Osteoblast (primary cell): ENCODE data around the gene ANKRD18A. TPM values are rescaled to one million over a fixed set of nuclear protein-coding genes. Genes with fewer than 3 reads are reported as not detected.
A peak's percentile ranks its signal among the peaks of the same experiment; 100 is the strongest.

ENCODE experiments used
- DNase-seq: peaks from one replicate; pipeline ENCODE4 v3.0.0; 2011; ENCODE audit warnings: low spot score, mixed read lengths; ENCODE audit not compliant: insufficient read length; ENCODE audit errors: missing footprints
- H2AFZ ChIP-seq: 2 replicates; pipeline ENCODE4 v1.6.0; 2011; ENCODE audit warnings: mild to moderate bottlenecking, low read length
- H3K27ac ChIP-seq: 2 replicates; pipeline ENCODE4 v1.5.1; 2011; ENCODE audit warnings: mild to moderate bottlenecking, low read depth, low read length, moderate library complexity
- H3K27me3 ChIP-seq: 2 replicates; pipeline ENCODE4 v1.6.0; 2012; ENCODE audit warnings: mild to moderate bottlenecking, control low read depth, inconsistent platforms, low read length, moderate library complexity; ENCODE audit not compliant: insufficient read depth
- H3K36me3 ChIP-seq: 2 replicates; pipeline ENCODE4 v1.5.1; 2011; ENCODE audit warnings: mild to moderate bottlenecking, low read length, control low read depth, moderate library complexity; ENCODE audit not compliant: insufficient read depth
- H3K4me1 ChIP-seq: 2 replicates; pipeline ENCODE4 v1.5.1; 2011; ENCODE audit warnings: mild to moderate bottlenecking, low read length, control low read depth, moderate library complexity; ENCODE audit not compliant: insufficient read depth
- H3K4me2 ChIP-seq: 2 replicates; pipeline ENCODE4 v1.6.0; 2011; ENCODE audit warnings: mild to moderate bottlenecking, low read length; ENCODE audit not compliant: insufficient read depth
- H3K4me3 ChIP-seq: fragments of 200-600 bp; sonication (generic); 3 replicates; pipeline ENCODE4 v1.5.1; 2012; ENCODE audit warnings: mild to moderate bottlenecking, low read length, inconsistent platforms; ENCODE audit not compliant: insufficient read depth
- H3K79me2 ChIP-seq: 2 replicates; pipeline ENCODE4 v1.6.0; 2012; ENCODE audit warnings: mild to moderate bottlenecking, low read length, control low read depth, inconsistent platforms; ENCODE audit not compliant: insufficient read depth
- H3K9me3 ChIP-seq: 2 replicates; pipeline ENCODE4 v1.5.1; 2011; ENCODE audit warnings: low read depth, low read length, control low read depth
- H4K20me1 ChIP-seq: 2 replicates; pipeline ENCODE4 v1.6.0; 2012; ENCODE audit warnings: mild to moderate bottlenecking, low read length, control low read depth; ENCODE audit not compliant: insufficient read depth
- total RNA-seq: library from RNA; depleted of rRNA; stranded (reverse); fragments of >200 nt; gene quantifications from 2 replicates; pipeline ENCODE4 v1.2.3, GENCODE V29; 2012
- TF ChIP-seq, protein P1 (sequence below): IDR thresholded peaks from 2 replicates; pipeline ENCODE4 v1.5.1; 2011; ENCODE audit warnings: mild to moderate bottlenecking, low read depth, low read length, moderate library complexity; ENCODE audit errors: extremely low read depth

Gene ANKRD18A
- total RNA-seq, 1 donor: not detected

DNA sequence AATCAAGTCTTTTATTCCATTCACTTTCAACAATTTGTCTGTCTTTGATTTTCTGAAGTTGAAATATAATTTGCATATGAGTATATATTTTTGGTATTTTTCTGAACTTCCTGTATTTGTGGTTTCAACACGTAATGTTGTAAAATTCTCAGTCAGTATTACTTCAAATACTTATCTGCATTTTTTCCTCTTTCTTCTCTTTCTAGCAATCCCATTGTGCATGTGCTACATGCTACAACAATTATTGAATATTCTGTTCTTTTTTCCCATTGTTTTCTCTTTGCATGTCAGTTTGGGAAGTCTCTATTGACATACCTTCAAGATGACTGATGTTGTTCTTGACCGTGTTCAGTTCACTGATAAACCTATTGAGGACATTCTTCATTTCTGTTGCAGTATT, 5.6 kb upstream of the ANKRD18A start:
- Histone ChIP-seq H3K4me3 (no peak overlapping the region), H3K36me3 (no peaks in the 10 kb centered on the region), H3K4me2 (no peak overlapping the region), H3K4me1 (no peaks in the 10 kb centered on the region), H2AFZ (no peak overlapping the region), H3K27ac (no peak overlapping the region), H3K27me3 (peaks cover 29% of the 10 kb centered on the region), H4K20me1 (no peaks in the 10 kb centered on the region), H3K79me2 (no peaks in the 10 kb centered on the region), H3K9me3 (no peaks in the 10 kb centered on the region)
- TF ChIP-seq, protein P1, sequence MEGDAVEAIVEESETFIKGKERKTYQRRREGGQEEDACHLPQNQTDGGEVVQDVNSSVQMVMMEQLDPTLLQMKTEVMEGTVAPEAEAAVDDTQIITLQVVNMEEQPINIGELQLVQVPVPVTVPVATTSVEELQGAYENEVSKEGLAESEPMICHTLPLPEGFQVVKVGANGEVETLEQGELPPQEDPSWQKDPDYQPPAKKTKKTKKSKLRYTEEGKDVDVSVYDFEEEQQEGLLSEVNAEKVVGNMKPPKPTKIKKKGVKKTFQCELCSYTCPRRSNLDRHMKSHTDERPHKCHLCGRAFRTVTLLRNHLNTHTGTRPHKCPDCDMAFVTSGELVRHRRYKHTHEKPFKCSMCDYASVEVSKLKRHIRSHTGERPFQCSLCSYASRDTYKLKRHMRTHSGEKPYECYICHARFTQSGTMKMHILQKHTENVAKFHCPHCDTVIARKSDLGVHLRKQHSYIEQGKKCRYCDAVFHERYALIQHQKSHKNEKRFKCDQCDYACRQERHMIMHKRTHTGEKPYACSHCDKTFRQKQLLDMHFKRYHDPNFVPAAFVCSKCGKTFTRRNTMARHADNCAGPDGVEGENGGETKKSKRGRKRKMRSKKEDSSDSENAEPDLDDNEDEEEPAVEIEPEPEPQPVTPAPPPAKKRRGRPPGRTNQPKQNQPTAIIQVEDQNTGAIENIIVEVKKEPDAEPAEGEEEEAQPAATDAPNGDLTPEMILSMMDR: no peak
- DNase-seq: no peak

DNA sequence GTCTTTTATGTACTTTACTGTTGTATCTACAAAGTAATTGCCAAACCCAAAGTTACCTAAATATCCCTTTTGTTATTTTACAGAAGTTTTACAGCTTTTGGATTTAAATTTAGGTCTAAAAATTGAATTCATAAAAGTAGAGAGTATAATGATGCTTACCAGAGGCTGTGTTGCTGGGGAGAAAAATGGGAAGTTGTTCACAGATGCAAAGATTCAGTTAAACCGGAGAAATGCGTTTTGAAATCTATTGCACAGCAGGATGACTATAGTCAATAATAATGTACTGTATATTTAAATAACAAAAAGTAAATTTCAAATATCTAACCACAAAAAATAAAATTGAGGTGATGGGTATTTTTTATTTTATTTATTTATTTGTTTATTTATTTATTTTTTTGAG, 2.6 kb upstream of the ANKRD18A start:
- Histone ChIP-seq H3K4me1 (no peaks in the 10 kb centered on the region), H3K27ac (no peak overlapping the region), H3K4me2 (no peak overlapping the region), H3K4me3 (no peak overlapping the region), H3K79me2 (no peaks in the 10 kb centered on the region), H4K20me1 (no peaks in the 10 kb centered on the region), H3K27me3 (peaks cover 49% of the 10 kb centered on the region), H2AFZ (no peak overlapping the region), H3K36me3 (no peaks in the 10 kb centered on the region), H3K9me3 (no peaks in the 10 kb centered on the region)
- DNase-seq: no peak
- TF ChIP-seq, protein P1: no peak

DNA sequence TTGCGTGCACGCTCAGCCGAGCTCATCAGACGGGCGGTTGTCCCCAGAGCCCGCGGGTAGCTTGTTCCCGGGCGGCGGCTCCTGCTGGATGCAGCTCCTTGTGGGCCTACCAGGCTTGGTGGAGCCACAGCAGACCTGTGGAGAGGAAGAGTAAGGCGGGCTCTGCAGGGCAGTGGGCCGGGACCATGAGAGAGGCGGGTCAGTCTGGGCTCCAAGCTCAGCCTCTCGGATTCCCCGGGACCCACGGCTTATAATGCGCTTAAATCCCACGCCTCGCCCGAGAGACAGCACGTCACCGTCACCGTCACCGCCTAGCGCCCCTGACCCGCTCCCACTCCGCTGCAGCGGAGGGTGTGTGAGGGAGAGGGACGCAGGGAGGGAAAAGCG, 1.9 kb upstream of the ANKRD18A start:
- TF ChIP-seq, protein P1: no peak
- no peaks in the 10 kb centered on the region for H3K36me3 ChIP-seq
- no peak overlapping the region for H3K4me3 ChIP-seq
- H3K4me1 ChIP-seq: no peaks in the 10 kb centered on the region
- no peaks in the 10 kb centered on the region for H3K79me2 ChIP-seq
- H3K9me3 ChIP-seq: no peaks in the 10 kb centered on the region
- H3K4me2 ChIP-seq: no peak overlapping the region
- H2AFZ ChIP-seq: no peak overlapping the region
- no peaks in the 10 kb centered on the region for H4K20me1 ChIP-seq
- H3K27ac ChIP-seq: no peak overlapping the region
- peaks cover 49% of the 10 kb centered on the region for H3K27me3 ChIP-seq
- peak; percentile 77 for DNase-seq

DNA sequence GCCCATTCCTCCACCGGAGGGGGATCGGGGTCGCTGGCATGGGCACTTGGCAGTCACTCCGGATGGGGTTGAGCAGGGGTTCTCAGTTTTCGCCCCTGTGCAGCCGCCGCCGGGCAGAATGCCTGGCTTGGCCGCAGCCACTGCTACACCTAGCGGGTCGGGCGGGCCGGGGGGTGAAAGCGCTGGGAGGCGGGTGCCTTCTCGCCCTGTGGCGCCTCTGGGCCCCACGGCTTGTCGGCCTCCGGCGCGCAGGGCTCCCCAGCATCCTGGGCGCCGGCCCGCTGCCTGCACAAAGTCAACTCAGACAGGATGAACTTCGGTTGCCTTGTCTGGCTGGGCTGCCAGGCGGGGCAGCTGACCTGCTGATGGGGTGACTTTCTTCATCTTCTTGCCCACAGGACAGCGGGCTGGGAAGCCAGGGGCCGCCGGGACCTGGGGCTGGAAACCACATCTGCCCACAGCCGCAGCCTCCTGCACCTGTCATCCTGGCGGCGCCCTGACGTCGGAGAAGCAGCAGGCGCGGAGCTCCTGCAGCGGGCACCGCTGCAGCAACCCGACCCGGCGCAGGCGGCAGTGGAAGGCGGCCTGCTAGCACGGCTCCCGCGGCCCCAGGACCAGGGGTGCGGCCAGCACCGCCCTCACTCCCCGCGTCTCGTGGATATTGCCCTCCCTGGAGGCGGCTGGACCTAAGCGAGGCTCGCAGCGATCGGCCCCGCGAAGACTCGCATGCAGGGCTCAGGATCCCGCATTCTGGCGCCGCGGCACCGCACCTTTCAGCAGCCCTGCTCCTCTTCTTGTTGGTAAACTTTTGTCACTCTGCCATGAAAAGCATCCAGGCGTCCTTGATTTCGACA, 1.3 kb upstream of the ANKRD18A start:
- no peak overlapping the region for H3K4me3 ChIP-seq
- H3K36me3 ChIP-seq: no peaks in the 10 kb centered on the region
- H3K4me2 ChIP-seq: no peak overlapping the region
- DNase-seq: peak; percentile 36
- no peaks in the 10 kb centered on the region for H4K20me1 ChIP-seq
- TF ChIP-seq, protein P1: no peak
- no peaks in the 10 kb centered on the region for H3K79me2 ChIP-seq
- peaks cover 49% of the 10 kb centered on the region for H3K27me3 ChIP-seq
- no peak overlapping the region for H2AFZ ChIP-seq
- no peaks in the 10 kb centered on the region for H3K9me3 ChIP-seq
- no peaks in the 10 kb centered on the region for H3K4me1 ChIP-seq
- H3K27ac ChIP-seq: no peak overlapping the region
